ENCODE results near the gene C16orf95.

DNA sequence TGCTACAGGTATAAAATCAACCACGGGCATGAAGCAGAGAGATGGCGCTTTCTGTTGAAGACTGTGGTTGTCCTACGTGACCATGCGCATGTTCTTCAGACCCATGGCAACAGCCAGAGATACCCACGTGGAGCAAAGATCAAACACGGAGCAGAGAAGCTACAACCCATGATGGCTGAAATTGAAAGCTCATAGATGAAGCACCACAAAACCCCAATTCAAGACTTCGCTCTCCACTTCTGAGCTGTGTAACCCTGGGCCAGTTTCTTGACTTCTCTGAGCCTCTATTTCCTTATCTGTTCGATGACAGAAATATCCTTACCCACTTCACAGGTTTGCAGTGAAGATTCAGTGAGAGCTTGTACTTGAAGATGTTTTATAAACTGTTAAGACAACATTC, 49.6 kb downstream of the C16orf95 start:
- TF ChIP-seq EZH2 (IDR thresholded peaks at IDR 0.05; ENCODE audit: borderline replicate concordance, low read depth, low read length, poor library complexity, severe bottlenecking): no peak
- TF ChIP-seq, protein P1, sequence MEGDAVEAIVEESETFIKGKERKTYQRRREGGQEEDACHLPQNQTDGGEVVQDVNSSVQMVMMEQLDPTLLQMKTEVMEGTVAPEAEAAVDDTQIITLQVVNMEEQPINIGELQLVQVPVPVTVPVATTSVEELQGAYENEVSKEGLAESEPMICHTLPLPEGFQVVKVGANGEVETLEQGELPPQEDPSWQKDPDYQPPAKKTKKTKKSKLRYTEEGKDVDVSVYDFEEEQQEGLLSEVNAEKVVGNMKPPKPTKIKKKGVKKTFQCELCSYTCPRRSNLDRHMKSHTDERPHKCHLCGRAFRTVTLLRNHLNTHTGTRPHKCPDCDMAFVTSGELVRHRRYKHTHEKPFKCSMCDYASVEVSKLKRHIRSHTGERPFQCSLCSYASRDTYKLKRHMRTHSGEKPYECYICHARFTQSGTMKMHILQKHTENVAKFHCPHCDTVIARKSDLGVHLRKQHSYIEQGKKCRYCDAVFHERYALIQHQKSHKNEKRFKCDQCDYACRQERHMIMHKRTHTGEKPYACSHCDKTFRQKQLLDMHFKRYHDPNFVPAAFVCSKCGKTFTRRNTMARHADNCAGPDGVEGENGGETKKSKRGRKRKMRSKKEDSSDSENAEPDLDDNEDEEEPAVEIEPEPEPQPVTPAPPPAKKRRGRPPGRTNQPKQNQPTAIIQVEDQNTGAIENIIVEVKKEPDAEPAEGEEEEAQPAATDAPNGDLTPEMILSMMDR (conservative IDR thresholded peaks at IDR 0.05; ENCODE audit: low read depth, low read length): no peak

Data from A673 (cell line).